ENCODE measurements around the gene EXOG. TPM values are rescaled to one million over a fixed set of nuclear protein-coding genes. Genes with fewer than 3 reads are reported as not detected.

EXOG gene
- total and polyA plus RNA-seq, 2 donors (not counting 3 experiments of a cell fraction or from before 2014, with no cell fraction given) = 10.8 to 21.9 TPM

- intact Hi-C loops (cut with micrococcal nuclease) = no loop called here
- Histone ChIP-seq H3K9me1 (replicated peaks; ENCODE audit: control insufficient read depth, extremely low read depth, insufficient read depth, low read length) (no peaks in the 10 kb centered on the region), H2AFZ (ENCODE audit: low read depth, low read length) (no peak overlapping the region), H3K9me3 (replicated peaks; ENCODE audit: control insufficient read depth, insufficient read depth, low read length) (no peaks in the 10 kb centered on the region), H3K27me3 (ENCODE audit: control insufficient read depth in 2 of 2, insufficient read depth in 2 of 2, low read length in 2 of 2) (no peaks in the 10 kb centered on the region), H4K20me1 (replicated peaks; ENCODE audit: control insufficient read depth, extremely low read depth, insufficient read depth, low read length) (no peaks in the 10 kb centered on the region), H3K9ac (replicated peaks; ENCODE audit: extremely low read depth, insufficient read depth, low read length) (no peak overlapping the region), H3K36me3 (ENCODE audit: control insufficient read depth in 2 of 2, extremely low read depth in 1 of 2, insufficient read depth in 2 of 2, low read length in 2 of 2) (no peaks in the 10 kb centered on the region), H3K27ac (ENCODE audit: insufficient read depth, low read depth, low read length) (no peak overlapping the region), H3K4me2 (ENCODE audit: insufficient read depth, low read length) (no peak overlapping the region), H3K4me3 (replicated peaks in 1 of 3; ENCODE audit: insufficient read depth in 1 of 3, low read depth in 1 of 3, low read length in 3 of 3) (no peak overlapping the region), H3K79me2 (ENCODE audit: control insufficient read depth, insufficient read depth, low read length) (no peaks in the 10 kb centered on the region), H3K4me1 (ENCODE audit: control insufficient read depth, extremely low read depth, insufficient read depth, low read length) (no peaks in the 10 kb centered on the region)
- no peak for TF ChIP-seq GATA2 (IDR thresholded peaks at IDR 0.05; ENCODE audit: insufficient read depth, insufficient read length, low read depth, low read length)
- TF ChIP-seq, protein P1, sequence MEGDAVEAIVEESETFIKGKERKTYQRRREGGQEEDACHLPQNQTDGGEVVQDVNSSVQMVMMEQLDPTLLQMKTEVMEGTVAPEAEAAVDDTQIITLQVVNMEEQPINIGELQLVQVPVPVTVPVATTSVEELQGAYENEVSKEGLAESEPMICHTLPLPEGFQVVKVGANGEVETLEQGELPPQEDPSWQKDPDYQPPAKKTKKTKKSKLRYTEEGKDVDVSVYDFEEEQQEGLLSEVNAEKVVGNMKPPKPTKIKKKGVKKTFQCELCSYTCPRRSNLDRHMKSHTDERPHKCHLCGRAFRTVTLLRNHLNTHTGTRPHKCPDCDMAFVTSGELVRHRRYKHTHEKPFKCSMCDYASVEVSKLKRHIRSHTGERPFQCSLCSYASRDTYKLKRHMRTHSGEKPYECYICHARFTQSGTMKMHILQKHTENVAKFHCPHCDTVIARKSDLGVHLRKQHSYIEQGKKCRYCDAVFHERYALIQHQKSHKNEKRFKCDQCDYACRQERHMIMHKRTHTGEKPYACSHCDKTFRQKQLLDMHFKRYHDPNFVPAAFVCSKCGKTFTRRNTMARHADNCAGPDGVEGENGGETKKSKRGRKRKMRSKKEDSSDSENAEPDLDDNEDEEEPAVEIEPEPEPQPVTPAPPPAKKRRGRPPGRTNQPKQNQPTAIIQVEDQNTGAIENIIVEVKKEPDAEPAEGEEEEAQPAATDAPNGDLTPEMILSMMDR (IDR thresholded peaks at IDR 0.05; ENCODE audit: extremely low read depth in 1 of 2, insufficient read depth in 1 of 2, low read depth in 1 of 2, low read length in 2 of 2) = no peak
- TF ChIP-seq FOS (IDR thresholded peaks at IDR 0.05; ENCODE audit: borderline replicate concordance, insufficient read depth, low read length) = no peak
- no peak for TF ChIP-seq POLR2A (IDR thresholded peaks at IDR 0.05; ENCODE audit: low read depth, low read length)
- TF ChIP-seq, protein P2, sequence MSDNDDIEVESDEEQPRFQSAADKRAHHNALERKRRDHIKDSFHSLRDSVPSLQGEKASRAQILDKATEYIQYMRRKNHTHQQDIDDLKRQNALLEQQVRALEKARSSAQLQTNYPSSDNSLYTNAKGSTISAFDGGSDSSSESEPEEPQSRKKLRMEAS (IDR thresholded peaks at IDR 0.05; ENCODE audit: insufficient read depth, insufficient read length) = no peak
- TF ChIP-seq POLR2AphosphoS5 (IDR thresholded peaks at IDR 0.05; ENCODE audit: insufficient read depth, low read depth, low read length) = no peak
- no peak for TF ChIP-seq JUN (IDR thresholded peaks at IDR 0.05; ENCODE audit: borderline replicate concordance, insufficient read depth, insufficient read length, low read depth)
- no peak for TF ChIP-seq EZH2 (IDR thresholded peaks at IDR 0.05; ENCODE audit: borderline replicate concordance, low read depth, low read length, severe bottlenecking)
- dilution Hi-C loops (cut with MboI; ENCODE audit: extremely low pct_ligation_motif_present, low sequenced_read_pairs) = no loop called here
- DNase-seq (ENCODE audit: low read depth, low spot score) (no peak), FAIRE-seq (no peak)
- no TSS peak for BruUV-seq (replicated peaks)
- POLR2A ChIA-PET = no interaction called here
- CTCF ChIA-PET = no interaction called here
Measured at GRCh38 chr3:38564631-38565338, 68.6 kb downstream of the EXOG start.
